ENCODE data around the gene DHX16.
A peak's percentile ranks its signal among the peaks of the same experiment; 100 is the strongest.

- peak in 1 of 3 experiments; percentile 10 for TF ChIP-seq CTCF (IDR thresholded peaks at IDR 0.05)
- peak in 1 of 2 donors; percentile 58 for TF ChIP-seq POLR2A (IDR thresholded peaks at IDR 0.05)
- TF ChIP-seq POLR2AphosphoS5 (IDR thresholded peaks at IDR 0.05; ENCODE audit: insufficient read depth in 1 of 2, low read depth in 1 of 2) = peak; percentile 57 to 76
These were observed 48.6 kb upstream of the DHX16 start for GRCh38 chr6:30721198-30722024.

Measured in vagina (tissue), 2 donors.